HEK293 (cell line): ENCODE data around the gene CD8B.

Experiments
- CTCF ChIA-PET: fragments of 350-600 bp; formaldehyde crosslinking; extraction: SDS; loops from one replicate; lab custom pipeline; 2021; ENCODE audit warnings: antibody characterized with exemption; lab: Yijun Ruan, JAX
- POLR2A ChIA-PET: fragments of 300-600 bp; formaldehyde crosslinking; extraction: SDS; loops from one replicate; lab custom pipeline; 2020; ENCODE audit warnings: antibody characterized with exemption, inconsistent platforms; lab: Yijun Ruan, JAX
- H3K27ac ChIP-seq: fragments of 200-500 bp; sonication (Bioruptor generic); 2 replicates; pipeline ENCODE4 v1.5.1; 2014; ENCODE audit warnings: low read depth, low read length, control low read depth, inconsistent platforms; ENCODE audit errors: extremely low read depth
- H3K36me3 ChIP-seq, 2 experiments: fragments of 200-500 bp in 1 of 2; sonication (Bioruptor generic) in 1 of 2; 1 replicate in 1 of 2; 2 replicates in 1 of 2; pipeline ENCODE4 v1.5.1; 2014 to 2017; ENCODE audit warnings: inconsistent platforms in 2 of 2, low read length in 2 of 2; ENCODE audit not compliant: control insufficient read depth in 2 of 2, insufficient read depth in 1 of 2
- H3K4me1 ChIP-seq: fragments of 200-500 bp; sonication (Bioruptor generic); 2 replicates; pipeline ENCODE4 v1.5.1; 2014; ENCODE audit warnings: mild to moderate bottlenecking, low read length, inconsistent platforms; ENCODE audit not compliant: control insufficient read depth, insufficient read depth
- H3K4me3 ChIP-seq: 2 replicates; pipeline ENCODE4 v1.5.1; 2011; ENCODE audit warnings: low read depth, mild to moderate bottlenecking, control low read depth, low read length, moderate library complexity
- H3K9me3 ChIP-seq: fragments of 200-500 bp; sonication (Bioruptor generic); 2 replicates; pipeline ENCODE4 v1.5.1; 2014; ENCODE audit warnings: low read depth, low read length, inconsistent platforms; ENCODE audit not compliant: control insufficient read depth, insufficient read depth
- GLIS2 ChIP-seq: fragments of 450-650 bp; formaldehyde crosslinking; IDR thresholded peaks from 2 replicates; pipeline ENCODE4 v1.5.1; 2016; ENCODE audit warnings: missing biosample characterization, missing genetic modification characterization
- HOXC10 ChIP-seq: sonication (generic); formaldehyde crosslinking; IDR thresholded peaks from 2 replicates; pipeline ENCODE4 v1.8.1; 2023; ENCODE audit warnings: mild to moderate bottlenecking, missing genetic modification reagents
- KLF7 ChIP-seq: fragments of 450-650 bp; formaldehyde crosslinking; IDR thresholded peaks from 2 replicates; pipeline ENCODE4 v1.5.1; 2016; ENCODE audit warnings: missing biosample characterization, missing genetic modification characterization, borderline replicate concordance
- PRDM1 ChIP-seq: fragments of 450-650 bp; formaldehyde crosslinking; IDR thresholded peaks from 2 replicates; pipeline ENCODE4; 2016; ENCODE audit warnings: missing biosample characterization, missing genetic modification characterization
- SALL2 ChIP-seq: fragments of 450-650 bp; formaldehyde crosslinking; IDR thresholded peaks from 2 replicates; pipeline ENCODE4 v1.5.0; 2017; ENCODE audit warnings: missing biosample characterization, mild to moderate bottlenecking, missing genetic modification characterization, borderline replicate concordance
- TSHZ1 ChIP-seq: fragments of 450-650 bp; formaldehyde crosslinking; IDR thresholded peaks from 2 replicates; pipeline ENCODE4 v1.5.1; 2016; ENCODE audit warnings: missing biosample characterization, missing genetic modification characterization, borderline replicate concordance
- ZBTB8A ChIP-seq: fragments of 450-650 bp; formaldehyde crosslinking; IDR thresholded peaks from 2 replicates; pipeline ENCODE4 v1.5.1; 2016; ENCODE audit warnings: missing biosample characterization, missing genetic modification characterization
- ZIC2 ChIP-seq: fragments of 450-650 bp; formaldehyde crosslinking; IDR thresholded peaks from 2 replicates; pipeline ENCODE4 v1.5.1; 2016; ENCODE audit warnings: missing biosample characterization, missing genetic modification characterization
- ZNF214 ChIP-seq: fragments of 450-650 bp; formaldehyde crosslinking; IDR thresholded peaks from 2 replicates; pipeline ENCODE4 v1.5.1; 2017; ENCODE audit warnings: missing biosample characterization, mild to moderate bottlenecking, missing genetic modification characterization, borderline replicate concordance
- ZNF449 ChIP-seq: fragments of 450-650 bp; formaldehyde crosslinking; IDR thresholded peaks from 2 replicates; pipeline ENCODE4 v1.5.1; 2017; ENCODE audit warnings: missing biosample characterization, mild to moderate bottlenecking, missing genetic modification characterization, moderate library complexity
- ZNF560 ChIP-seq: fragments of 450-650 bp; formaldehyde crosslinking; IDR thresholded peaks from 2 replicates; pipeline ENCODE4 v1.5.1; 2017; ENCODE audit warnings: missing biosample characterization, missing genetic modification characterization, borderline replicate concordance
- ZNF610 ChIP-seq: fragments of 450-650 bp; formaldehyde crosslinking; IDR thresholded peaks from 2 replicates; pipeline ENCODE4 v1.5.1; 2016; ENCODE audit warnings: missing biosample characterization, missing genetic modification characterization, borderline replicate concordance
- ZNF654 ChIP-seq: fragments of 450-650 bp; formaldehyde crosslinking; IDR thresholded peaks from 2 replicates; pipeline ENCODE4 v1.5.1; 2016; ENCODE audit warnings: low read depth, missing biosample characterization, missing genetic modification characterization
- ZNF664 ChIP-seq: fragments of 450-650 bp; formaldehyde crosslinking; IDR thresholded peaks from 2 replicates; pipeline ENCODE4 v1.5.1; 2016; ENCODE audit warnings: missing biosample characterization, missing genetic modification characterization
- ZNF704 ChIP-seq: fragments of 450-650 bp; formaldehyde crosslinking; IDR thresholded peaks from 2 replicates; pipeline ENCODE4 v1.5.1; 2016; ENCODE audit warnings: missing biosample characterization, missing genetic modification characterization

Gene CD8B

GRCh38 chr2:86790134-86790675 lies 71.5 kb downstream of the CD8B start:
- CTCF ChIA-PET: interaction anchor here (0.6 kb wide), 1 partner anchor 29 kb away, joined by 3 read pairs; no protein-coding TSS in a partner anchor
- Histone ChIP-seq H3K4me1 (no peaks in the 10 kb centered on the region), H3K36me3 (no peaks in the 10 kb centered on the region), H3K4me3 (no peak overlapping the region), H3K27ac (no peak overlapping the region), H3K9me3 (no peaks in the 10 kb centered on the region)
- POLR2A ChIA-PET: no interaction called here
- no peak for TF ChIP-seq ZIC2 (tag by site-specific recombination)
- no peak for TF ChIP-seq ZNF664 (tag by site-specific recombination)
- TF ChIP-seq ZNF610 (tag by site-specific recombination): no peak
- no peak for TF ChIP-seq ZNF654

- Histone ChIP-seq H3K27ac (no peak overlapping the region), H3K36me3 (no peaks in the 10 kb centered on the region), H3K4me1 (no peaks in the 10 kb centered on the region), H3K9me3 (no peaks in the 10 kb centered on the region), H3K4me3 (no peak overlapping the region)
- no peak for TF ChIP-seq ZBTB8A (tag by site-specific recombination)
- no peak for TF ChIP-seq KLF7 (tag by site-specific recombination)
- no peak for TF ChIP-seq ZNF449 (tag by site-specific recombination)
- TF ChIP-seq SALL2 (tag by site-specific recombination): no peak
- TF ChIP-seq GLIS2 (tag by site-specific recombination): no peak
- TF ChIP-seq TSHZ1: no peak
- TF ChIP-seq ZNF704 (tag by site-specific recombination): no peak
- TF ChIP-seq ZNF214 (tag by site-specific recombination): no peak
- no peak for TF ChIP-seq HOXC10
- TF ChIP-seq ZNF560 (tag by site-specific recombination): no peak
- no peak for TF ChIP-seq PRDM1 (tag by site-specific recombination)
- ChIA-PET CTCF (no interaction called here), POLR2A (no interaction called here)
Observed at GRCh38 chr2:86789687-86790133, 72.0 kb downstream of the CD8B start.
